Stimulated activated CD4-positive, alpha-beta T cell treated with anti-CD3 and anti-CD28 coated beads, Interleukin-1b, Interleukin-23, amount 100 ng/mL, for 48 hours (primary cell): ENCODE data around the gene TANC1.

Source experiments
- DNase-seq: peaks from one replicate; pipeline ENCODE4 v3.0.0-alpha.2; 2020

The TANC1 gene

GRCh38 chr2:159066541-159067156 lies 98.2 kb downstream of the TANC1 start:
- DNase-seq: no peak

- no peak for DNase-seq
Measured at GRCh38 chr2:159067971-159068370, 99.5 kb downstream of the TANC1 start.

- no peak for DNase-seq
Measured at GRCh38 chr2:159069229-159069628, 100.8 kb downstream of the TANC1 start.

GRCh38 chr2:159070235-159070634 lies 101.8 kb downstream of the TANC1 start:
- DNase-seq: no peak

- DNase-seq: no peak
Measured at GRCh38 chr2:159071190-159071915, 102.9 kb downstream of the TANC1 start.

- DNase-seq: no peak
Measured at GRCh38 chr2:159072795-159073194, 104.4 kb downstream of the TANC1 start.

- DNase-seq: no peak
Measured at GRCh38 chr2:159073256-159073655, 104.8 kb downstream of the TANC1 start.

GRCh38 chr2:159074605-159075004 lies 106.2 kb downstream of the TANC1 start:
- no peak for DNase-seq

- DNase-seq: no peak
Measured at GRCh38 chr2:159075727-159076126, 107.3 kb downstream of the TANC1 start.

- DNase-seq: no peak
Measured at GRCh38 chr2:159076241-159076640, 107.8 kb downstream of the TANC1 start.

- DNase-seq: no peak
Measured at GRCh38 chr2:159077869-159078268, 109.4 kb downstream of the TANC1 start.

- no peak for DNase-seq
Measured at GRCh38 chr2:159078443-159078842, 110.0 kb downstream of the TANC1 start.

- DNase-seq: no peak
Measured at GRCh38 chr2:159080641-159081040, 112.2 kb downstream of the TANC1 start.

GRCh38 chr2:159082119-159082518 lies 113.7 kb downstream of the TANC1 start:
- no peak for DNase-seq

GRCh38 chr2:159084384-159085370 lies 116.2 kb downstream of the TANC1 start:
- DNase-seq: no peak

- DNase-seq: no peak
Measured at GRCh38 chr2:159086342-159086741, 117.9 kb downstream of the TANC1 start.

- DNase-seq: no peak
Measured at GRCh38 chr2:159086826-159087225, 118.4 kb downstream of the TANC1 start.

GRCh38 chr2:159088906-159089305 lies 120.5 kb downstream of the TANC1 start:
- no peak for DNase-seq

GRCh38 chr2:159089543-159089942 lies 121.1 kb downstream of the TANC1 start:
- DNase-seq: no peak

GRCh38 chr2:159090514-159091201 lies 122.2 kb downstream of the TANC1 start:
- DNase-seq: no peak

- DNase-seq: no peak
Measured at GRCh38 chr2:159091381-159091780, 122.9 kb downstream of the TANC1 start.

GRCh38 chr2:159091976-159092375 lies 123.5 kb downstream of the TANC1 start:
- DNase-seq: no peak

GRCh38 chr2:159093497-159093896 lies 125.1 kb downstream of the TANC1 start:
- no peak for DNase-seq
